ENCODE results near the gene DNAJC11.
"Not testable (repeated sequence)": the region's sequence is repeated elsewhere in the genome, so short reads cannot be mapped to it uniquely, and the experiment has no call there.

The DNAJC11 gene

GRCh38 chr1:6694121-6694713, 7.4 kb downstream of the DNAJC11 start:
- no peak for DNase-seq

- DNase-seq = no peak
These were observed 8.7 kb downstream of the DNAJC11 start for GRCh38 chr1:6692956-6693355.

DNA sequence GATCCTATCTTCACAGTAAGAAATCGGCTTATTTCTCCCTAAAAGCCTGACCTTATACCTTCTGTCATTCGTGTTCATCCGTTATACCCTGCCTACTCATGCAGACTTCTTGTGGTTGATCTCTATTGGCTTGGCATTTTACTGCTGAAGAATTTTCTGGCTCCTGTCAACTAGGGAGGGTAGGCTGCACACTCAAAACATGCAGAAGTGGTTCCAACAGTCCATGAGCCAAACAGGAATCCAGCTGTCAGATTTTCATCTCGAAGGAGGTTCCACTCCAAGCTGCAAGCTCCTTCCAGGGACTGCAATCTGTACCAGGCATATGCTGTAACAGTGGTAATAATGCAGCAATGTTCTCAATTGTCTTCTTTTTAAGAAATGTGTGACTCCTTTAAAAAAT, 10.1 kb downstream of the DNAJC11 start:
- no peak for DNase-seq

DNA sequence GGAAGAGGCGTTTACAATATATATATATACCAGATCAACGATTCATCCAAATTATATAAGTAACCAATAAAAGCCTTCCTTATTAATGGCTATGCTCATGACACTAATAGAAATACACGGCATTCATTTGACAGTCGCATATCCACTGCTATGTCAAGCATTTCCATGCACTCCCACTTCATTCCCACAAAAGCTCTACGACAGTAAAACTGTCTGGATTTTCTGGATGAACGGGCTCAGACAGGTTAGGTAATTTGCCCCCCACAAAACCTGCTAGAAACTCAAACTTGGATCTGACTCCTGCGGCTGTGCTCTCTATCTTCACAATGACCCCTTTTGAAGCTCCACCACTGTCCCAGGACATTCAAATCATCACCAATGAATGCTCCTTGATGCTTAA, 11.4 kb downstream of the DNAJC11 start:
- no peak for DNase-seq

- DNase-seq = no peak
These were observed 12.9 kb downstream of the DNAJC11 start for GRCh38 chr1:6688757-6689156.

- no peak for DNase-seq
These were observed 13.6 kb downstream of the DNAJC11 start for GRCh38 chr1:6688001-6688400.

- no peak for DNase-seq
These were observed 15.3 kb downstream of the DNAJC11 start for GRCh38 chr1:6686294-6686693.

DNA sequence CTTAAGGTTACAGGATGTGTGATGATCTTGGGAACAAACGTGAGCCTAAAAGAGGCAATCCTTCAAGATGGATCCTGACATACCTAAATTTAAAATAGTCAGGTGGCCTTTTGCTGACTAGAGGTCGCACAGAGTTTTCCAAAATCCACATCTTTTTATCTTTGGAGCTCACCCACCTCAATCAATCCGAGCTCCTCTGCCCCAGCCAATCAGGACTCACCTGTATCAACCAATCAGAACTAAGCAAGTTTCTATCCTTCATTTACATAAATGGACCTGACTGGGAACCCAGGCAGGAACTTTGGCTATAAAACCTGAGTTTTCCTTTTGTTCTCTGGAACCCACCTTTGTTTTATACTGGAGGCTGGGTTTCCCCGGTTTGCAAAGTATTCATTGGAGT, 16.2 kb downstream of the DNAJC11 start:
- DNase-seq = no peak

DNA sequence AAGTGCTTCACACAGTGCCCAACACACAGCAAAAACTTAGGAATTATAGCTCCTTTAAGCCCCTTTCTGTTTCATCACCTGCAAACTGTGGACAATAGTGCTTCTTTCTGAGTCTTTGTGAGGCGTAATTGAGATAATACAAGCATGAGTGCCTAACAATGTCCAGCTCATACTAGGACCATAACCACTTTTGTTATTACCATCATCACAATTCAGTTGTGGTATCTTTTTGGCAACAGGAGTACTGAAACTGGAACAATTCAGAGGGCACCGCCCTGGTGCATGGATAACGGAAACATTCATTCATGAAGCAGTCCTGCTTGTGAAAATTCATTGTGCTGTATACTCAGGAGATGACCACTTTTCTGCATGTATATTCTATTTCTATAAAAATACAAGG, 18.2 kb downstream of the DNAJC11 start:
- DNase-seq = no peak

DNA sequence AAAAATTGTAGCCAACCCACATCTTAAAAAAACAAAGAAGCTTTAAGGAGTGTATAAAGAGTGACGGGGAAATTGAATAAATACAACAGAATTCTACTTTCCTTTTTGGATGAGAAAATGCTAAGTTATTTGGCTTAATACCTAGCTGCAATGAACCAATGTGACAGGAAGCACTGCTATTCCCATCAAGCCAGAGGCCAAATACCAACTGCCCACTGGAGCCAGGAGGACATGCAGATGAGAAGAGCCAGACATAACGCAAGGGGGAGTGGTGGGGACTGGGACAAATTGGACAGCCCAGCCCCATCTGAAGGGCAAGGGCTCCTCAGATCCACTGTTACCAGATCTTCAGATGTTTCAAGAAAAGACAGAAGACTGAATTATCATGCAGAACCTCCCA, 25.7 kb downstream of the DNAJC11 start:
- DNase-seq = no peak

GRCh38 chr1:6674771-6675170, 26.8 kb downstream of the DNAJC11 start:
- no peak for DNase-seq

DNA sequence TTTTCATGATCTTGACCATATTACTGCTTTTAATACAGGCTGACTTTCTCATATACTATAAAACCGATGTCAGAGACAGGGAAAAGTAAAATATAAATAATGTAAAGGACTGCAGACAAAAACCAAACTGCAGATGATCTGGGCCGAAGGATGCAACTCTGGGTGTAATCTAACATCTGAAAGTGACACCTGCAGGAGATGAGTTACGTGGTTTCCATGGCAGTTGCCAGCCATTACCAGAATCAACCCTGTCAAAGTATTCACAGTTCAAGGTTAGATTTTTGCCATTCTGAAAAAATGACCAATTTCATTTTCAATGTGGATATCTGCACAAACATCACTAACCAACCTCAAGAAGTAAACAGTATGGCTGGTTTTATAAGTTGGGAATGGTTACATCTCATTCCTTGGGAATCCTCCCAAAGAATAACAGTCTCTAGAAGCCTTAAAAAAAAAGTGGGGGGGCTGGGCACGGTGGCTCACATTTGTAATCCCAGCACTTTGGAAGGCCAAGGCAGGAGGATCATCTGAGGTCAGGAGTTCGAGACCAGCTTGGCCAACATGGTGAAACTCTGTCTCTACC, 27.7 kb downstream of the DNAJC11 start:
- no peak for DNase-seq

GRCh38 chr1:6672558-6672957, 29.1 kb downstream of the DNAJC11 start:
- no peak for DNase-seq

- DNase-seq = no peak
These were observed 33.1 kb downstream of the DNAJC11 start for GRCh38 chr1:6668503-6668902.

DNA sequence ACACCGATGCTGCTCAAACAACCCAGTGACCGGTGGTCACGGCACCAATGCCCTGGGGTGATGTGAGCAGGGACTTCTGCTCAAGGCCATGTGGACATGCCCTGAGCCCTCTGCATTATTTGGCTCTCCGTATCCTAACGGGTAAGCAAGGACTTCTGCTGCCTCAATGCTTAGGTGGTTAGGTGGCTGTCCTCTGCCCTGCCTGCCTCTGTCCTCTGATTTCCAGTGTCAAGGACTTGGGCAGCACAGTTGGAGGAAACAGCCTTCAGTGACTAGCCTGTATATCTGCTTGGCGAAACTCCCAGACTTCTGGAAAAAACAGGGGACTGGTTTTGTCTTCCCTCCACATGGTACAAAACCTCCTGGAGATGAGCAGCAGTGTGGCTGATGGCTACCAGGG, 34.5 kb downstream of the DNAJC11 start:
- DNase-seq = no peak

DNA sequence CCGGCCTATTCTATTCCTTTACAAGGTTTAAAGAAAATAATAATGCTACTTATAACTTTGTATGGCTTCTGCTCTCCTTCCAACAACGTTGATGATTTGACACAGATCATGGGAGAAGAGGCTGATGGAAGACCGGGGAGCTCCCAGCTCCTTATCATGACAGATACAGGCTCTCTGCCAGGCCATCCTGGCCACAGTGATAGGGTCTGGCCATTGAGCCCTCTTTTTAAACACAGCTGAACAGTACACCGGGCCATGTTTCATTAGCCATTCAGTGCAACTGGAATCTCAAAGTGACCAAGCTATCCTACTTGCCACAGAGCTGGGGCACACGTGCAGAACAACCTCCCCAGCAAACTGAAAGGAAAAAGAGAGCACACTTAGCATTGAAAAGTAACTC, 34.9 kb downstream of the DNAJC11 start:
- DNase-seq = no peak

DNA sequence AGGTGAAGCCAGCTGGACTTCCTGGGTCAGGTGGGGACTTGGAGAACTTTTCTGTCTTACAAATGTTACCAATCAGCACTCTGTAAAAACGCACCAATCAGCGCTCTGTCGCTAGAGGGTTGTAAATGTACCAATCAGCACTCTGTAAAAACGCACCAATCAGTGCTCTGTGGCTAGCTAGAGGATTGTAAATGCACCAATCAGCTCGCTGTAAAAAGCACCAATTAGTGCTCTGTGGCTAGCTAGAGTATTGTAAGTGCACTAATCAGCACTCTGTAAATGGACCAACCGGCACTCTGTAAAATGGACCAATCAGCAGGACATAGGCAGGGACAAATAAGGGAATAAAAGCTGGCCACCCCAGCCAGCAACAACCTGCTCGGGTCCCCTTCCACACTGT, 39.1 kb downstream of the DNAJC11 start:
- DNase-seq = not testable (repeated sequence)

DNA sequence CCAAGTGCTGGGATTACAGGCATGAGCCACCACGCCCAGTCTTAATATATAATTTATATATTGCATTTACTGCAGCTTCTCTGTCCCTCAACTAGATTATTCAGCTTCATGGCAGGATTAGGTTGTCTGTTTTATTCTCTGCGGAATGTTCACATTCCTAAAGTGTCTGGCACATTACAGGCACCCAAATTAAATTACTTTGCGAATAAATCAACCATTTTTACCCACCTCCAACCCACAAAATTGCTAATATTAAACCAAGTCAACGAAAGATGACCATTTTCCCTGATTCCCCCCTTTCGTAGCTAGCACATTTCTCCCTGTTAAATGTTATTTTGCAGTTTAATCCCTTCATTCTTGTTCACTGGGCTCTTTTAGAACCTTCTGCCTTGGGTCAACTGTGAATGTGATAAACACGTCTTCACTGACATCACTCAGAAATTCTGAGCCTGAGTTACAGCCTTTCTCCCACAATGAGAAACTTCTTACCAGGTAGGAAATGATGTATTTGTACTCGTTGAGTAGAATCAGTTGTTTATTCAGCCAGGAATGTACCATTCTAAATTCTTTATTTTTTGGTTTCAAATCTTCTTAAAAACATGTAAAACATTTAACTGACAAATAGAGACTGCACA, 41.1 kb downstream of the DNAJC11 start:
- DNase-seq = no peak

GRCh38 chr1:6658359-6659060, 43.1 kb downstream of the DNAJC11 start:
- no peak for DNase-seq

- DNase-seq = no peak
These were observed 44.5 kb downstream of the DNAJC11 start for GRCh38 chr1:6657138-6657537.

DNA sequence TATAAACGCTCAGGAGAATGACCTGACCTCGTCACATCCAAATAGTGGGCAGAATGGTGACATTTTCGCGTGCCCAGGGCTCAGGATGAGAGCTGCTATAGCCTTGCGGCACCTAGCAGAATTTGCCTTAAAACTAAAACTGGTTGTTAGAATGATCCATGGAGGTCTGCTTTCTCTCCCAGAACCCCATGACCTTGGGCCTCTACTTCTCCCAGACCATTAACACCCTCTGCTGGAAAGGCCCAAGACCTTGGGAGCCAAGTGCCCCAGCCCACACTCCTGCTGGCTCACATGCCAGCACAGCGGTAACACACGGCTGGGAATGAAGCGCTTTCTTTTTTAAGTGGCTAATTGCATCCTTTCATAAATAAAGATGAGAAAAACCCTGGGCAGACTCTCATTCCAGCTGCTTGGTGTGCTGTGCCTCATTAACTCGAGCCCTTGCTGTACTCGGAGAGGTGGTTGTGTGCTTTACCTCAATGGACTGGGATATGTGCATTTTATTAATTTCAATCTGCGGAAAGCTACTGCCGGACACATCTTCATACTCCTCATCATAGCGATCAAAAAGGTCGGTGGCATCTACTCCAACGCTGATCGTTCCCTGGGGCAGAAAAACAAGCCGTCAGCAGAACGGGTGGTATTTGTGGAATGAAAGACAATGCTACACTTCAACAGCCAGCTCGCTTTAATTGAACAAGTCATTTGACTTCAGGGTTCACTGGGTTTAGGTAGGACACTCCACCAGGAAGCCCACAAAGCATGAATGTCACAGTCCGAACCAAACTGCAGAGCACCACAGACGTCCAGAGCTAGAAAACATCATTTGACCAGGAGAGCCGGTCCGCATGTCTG, 48.0 kb downstream of the DNAJC11 start:
- no peak for DNase-seq

- no peak for DNase-seq
These were observed 48.6 kb downstream of the DNAJC11 start for GRCh38 chr1:6652986-6653385.

GRCh38 chr1:6651909-6652308, 49.7 kb downstream of the DNAJC11 start:
- no peak for DNase-seq

Measured in NCI-H187 treated with DMSO at 0.1 percent for 48 hours (cell line).